Fibroblast of lung (primary cell): ENCODE results near the gene RAET1E. TPM values are rescaled to one million over a fixed set of nuclear protein-coding genes. Genes with fewer than 3 reads are reported as not detected.
"Not testable (repeated sequence)": the region's sequence is repeated elsewhere in the genome, so short reads cannot be mapped to it uniquely, and the experiment has no call there.

ENCODE experiments used
- DNase-seq, 2 donors: peaks; one replicate each; pipeline versions ENCODE4 v3.0.0 to v3.0.0-alpha.2; 2010; ENCODE audit warnings: low read depth in 2 of 2
- H2AFZ ChIP-seq: 2 replicates; pipeline ENCODE4 v1.5.1; 2012; ENCODE audit warnings: low read length, control low read depth, inconsistent platforms
- H3K27ac ChIP-seq: 2 replicates; pipeline ENCODE4 v1.5.1; 2011; ENCODE audit warnings: low read length, control low read depth; ENCODE audit not compliant: insufficient read depth
- H3K27me3 ChIP-seq: 2 replicates; pipeline ENCODE4 v1.5.1; 2011; ENCODE audit warnings: mild to moderate bottlenecking, low read length; ENCODE audit not compliant: control insufficient read depth, insufficient read depth
- H3K36me3 ChIP-seq: 2 replicates; pipeline ENCODE4 v1.5.1; 2011; ENCODE audit warnings: low read length; ENCODE audit not compliant: control insufficient read depth, insufficient read depth
- H3K4me1 ChIP-seq: 2 replicates; pipeline ENCODE4 v1.5.1; 2011; ENCODE audit warnings: low read length; ENCODE audit not compliant: control insufficient read depth, insufficient read depth; ENCODE audit errors: extremely low read depth
- H3K4me2 ChIP-seq: 2 replicates; pipeline ENCODE4 v1.5.1; 2011; ENCODE audit warnings: low read length, control low read depth; ENCODE audit not compliant: insufficient read depth; ENCODE audit errors: extremely low read depth
- H3K4me3 ChIP-seq, 4 experiments: fragments of 200-600 bp in 1 of 4; sonication (generic) in 1 of 4; replicated peaks in 1 of 4; 2 replicates each; pipeline ENCODE4 v1.5.1; 2011 to 2016; ENCODE audit warnings: low read length in 4 of 4, low read depth in 3 of 4, mild to moderate bottlenecking in 3 of 4, control low read depth in 2 of 4, inconsistent platforms in 1 of 4, mixed read lengths in 1 of 4; ENCODE audit not compliant: insufficient read depth in 1 of 4; ENCODE audit errors: control extremely low read depth in 1 of 4
- H3K79me2 ChIP-seq: 2 replicates; pipeline ENCODE4 v1.5.1; 2012; ENCODE audit warnings: mild to moderate bottlenecking, low read length, inconsistent platforms; ENCODE audit not compliant: control insufficient read depth, insufficient read depth
- H3K9ac ChIP-seq: 2 replicates; pipeline ENCODE4 v1.5.1; 2011; ENCODE audit warnings: mild to moderate bottlenecking, low read length, control low read depth; ENCODE audit not compliant: insufficient read depth
- H3K9me3 ChIP-seq: 2 replicates; pipeline ENCODE4 v1.5.1; 2012; ENCODE audit warnings: low read depth, low read length; ENCODE audit not compliant: control insufficient read depth, insufficient read depth
- H4K20me1 ChIP-seq: 2 replicates; pipeline ENCODE4 v1.5.1; 2011; ENCODE audit warnings: low read length; ENCODE audit not compliant: control insufficient read depth, insufficient read depth; ENCODE audit errors: extremely low read depth
- EZH2 ChIP-seq: IDR thresholded peaks from 2 replicates; pipeline ENCODE4 v1.5.1; 2012; ENCODE audit warnings: low read length, control low read depth, mild to moderate bottlenecking; ENCODE audit errors: missing control alignments
- polyA minus RNA-seq: library from RNA; depleted of rRNA, polyadenylated mRNA; stranded (reverse); fragments of >200 nt; gene quantifications from 2 replicates; pipeline ENCODE4 v1.2.3, GENCODE V29; 2011; ENCODE audit warnings: low replicate concordance
- polyA plus RNA-seq, 2 donors: library from polyadenylated mRNA; depleted of rRNA in 1 of 2; stranded (reverse) in 1 of 2; unstranded in 1 of 2; fragments of >200 nt; gene quantifications; 2 replicates each; pipeline ENCODE4 v1.2.1, GENCODE V29; 2011 to 2012; ENCODE audit warnings: missing spikeins in 1 of 2
- total RNA-seq: library from RNA; depleted of rRNA; stranded (reverse); fragments of >200 nt; gene quantifications from 2 replicates; pipeline ENCODE4 v1.2.1, GENCODE V29; 2014
- TF ChIP-seq, protein P1 (sequence below), 2 donors: IDR thresholded peaks in 1 of 2; conservative IDR thresholded peaks in 1 of 2; 1 replicate in 1 of 2; 2 replicates in 1 of 2; pipeline ENCODE4 v1.5.1; 2011 to 2012; ENCODE audit warnings: low read length in 2 of 2, control low read depth in 1 of 2, inconsistent platforms in 1 of 2, low read depth in 1 of 2, mild to moderate bottlenecking in 1 of 2

Gene RAET1E, protein sequence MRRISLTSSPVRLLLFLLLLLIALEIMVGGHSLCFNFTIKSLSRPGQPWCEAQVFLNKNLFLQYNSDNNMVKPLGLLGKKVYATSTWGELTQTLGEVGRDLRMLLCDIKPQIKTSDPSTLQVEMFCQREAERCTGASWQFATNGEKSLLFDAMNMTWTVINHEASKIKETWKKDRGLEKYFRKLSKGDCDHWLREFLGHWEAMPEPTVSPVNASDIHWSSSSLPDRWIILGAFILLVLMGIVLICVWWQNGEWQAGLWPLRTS
- 0.51 and 1.5 TPM in 2 replicates for total RNA-seq
- 0.12 and 0.70 TPM in 2 replicates for polyA plus RNA-seq
- 0.13 and 0.89 TPM in 2 replicates for polyA plus RNA-seq (2012)
- 0.63 TPM in 1 of 2 replicates, not detected in the other for polyA minus RNA-seq

DNA sequence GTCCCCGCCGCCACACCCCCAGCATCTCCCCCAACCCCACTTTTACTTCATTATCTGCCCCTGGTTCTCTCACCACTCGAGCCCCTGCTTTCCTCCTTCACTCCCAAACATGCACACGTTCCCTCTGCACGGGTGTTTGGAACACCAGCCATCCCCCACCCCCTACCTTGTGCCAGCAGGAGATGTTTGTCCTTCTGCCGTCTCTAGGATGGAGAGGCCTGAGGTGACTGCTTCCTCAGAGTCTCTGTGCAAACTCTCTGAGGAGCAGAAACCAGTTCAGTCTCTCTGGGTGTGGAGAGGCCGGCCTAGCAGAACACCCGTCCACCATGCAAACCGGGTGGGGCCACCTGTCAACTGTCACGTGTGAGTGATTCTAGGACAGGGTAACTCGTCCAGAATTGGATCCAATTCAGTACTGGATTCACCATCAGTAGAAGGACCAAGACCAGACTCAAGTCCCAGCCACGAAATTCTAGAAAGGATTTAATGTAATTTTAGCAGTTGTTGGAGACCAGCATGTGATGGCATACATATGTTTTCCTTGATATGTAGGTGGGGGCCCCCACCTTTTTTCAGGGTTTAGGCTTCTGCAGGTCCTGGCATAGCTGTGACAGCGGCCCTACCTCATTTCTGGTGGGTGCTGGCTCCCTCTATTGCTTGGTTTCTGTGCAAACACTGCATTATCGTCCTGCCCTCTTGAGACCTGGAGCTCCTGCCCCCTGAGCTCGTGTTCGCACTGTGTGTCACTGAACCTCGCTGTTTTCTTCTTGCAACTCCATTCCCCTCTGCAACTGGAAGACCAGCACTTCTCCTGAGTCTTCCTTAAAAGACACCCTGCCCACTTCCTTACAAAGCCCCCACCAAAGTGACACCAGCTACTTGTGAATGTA is at the start of gene RAET1E:
Gene RAET1E, minus strand, starts transcription at position 259 of the 890 bp plus-strand sequence. CDS start 7,212 bp downstream, outside the sequence.
- Histone ChIP-seq H3K9me3 (no peaks in the 10 kb centered on the region), H3K27me3 (no peaks in the 10 kb centered on the region), H3K36me3 (no peaks in the 10 kb centered on the region), H4K20me1 (no peaks in the 10 kb centered on the region), H3K4me2 (peak within 1 kb of the TSS; percentile 84), H3K4me3 (peak within 1 kb of the TSS; percentile 36 to 50 (median 44)), H3K79me2 (no peaks in the 10 kb centered on the region), H3K27ac (peak within 1 kb of the TSS; percentile 62), H3K4me1 (peaks cover 29% of the 10 kb centered on the region), H3K9ac (no peak within 1 kb of the TSS), H2AFZ (peak within 1 kb of the TSS; percentile 65)
- no peak for DNase-seq
- TF ChIP-seq, protein P1, sequence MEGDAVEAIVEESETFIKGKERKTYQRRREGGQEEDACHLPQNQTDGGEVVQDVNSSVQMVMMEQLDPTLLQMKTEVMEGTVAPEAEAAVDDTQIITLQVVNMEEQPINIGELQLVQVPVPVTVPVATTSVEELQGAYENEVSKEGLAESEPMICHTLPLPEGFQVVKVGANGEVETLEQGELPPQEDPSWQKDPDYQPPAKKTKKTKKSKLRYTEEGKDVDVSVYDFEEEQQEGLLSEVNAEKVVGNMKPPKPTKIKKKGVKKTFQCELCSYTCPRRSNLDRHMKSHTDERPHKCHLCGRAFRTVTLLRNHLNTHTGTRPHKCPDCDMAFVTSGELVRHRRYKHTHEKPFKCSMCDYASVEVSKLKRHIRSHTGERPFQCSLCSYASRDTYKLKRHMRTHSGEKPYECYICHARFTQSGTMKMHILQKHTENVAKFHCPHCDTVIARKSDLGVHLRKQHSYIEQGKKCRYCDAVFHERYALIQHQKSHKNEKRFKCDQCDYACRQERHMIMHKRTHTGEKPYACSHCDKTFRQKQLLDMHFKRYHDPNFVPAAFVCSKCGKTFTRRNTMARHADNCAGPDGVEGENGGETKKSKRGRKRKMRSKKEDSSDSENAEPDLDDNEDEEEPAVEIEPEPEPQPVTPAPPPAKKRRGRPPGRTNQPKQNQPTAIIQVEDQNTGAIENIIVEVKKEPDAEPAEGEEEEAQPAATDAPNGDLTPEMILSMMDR (conservative IDR thresholded peaks at IDR 0.05 in 1 of 2, IDR thresholded peaks at IDR 0.05 in 1 of 2; ENCODE audit: low read depth in 1 of 2, low read length in 2 of 2): no peak
- TF ChIP-seq EZH2: no peak

DNA sequence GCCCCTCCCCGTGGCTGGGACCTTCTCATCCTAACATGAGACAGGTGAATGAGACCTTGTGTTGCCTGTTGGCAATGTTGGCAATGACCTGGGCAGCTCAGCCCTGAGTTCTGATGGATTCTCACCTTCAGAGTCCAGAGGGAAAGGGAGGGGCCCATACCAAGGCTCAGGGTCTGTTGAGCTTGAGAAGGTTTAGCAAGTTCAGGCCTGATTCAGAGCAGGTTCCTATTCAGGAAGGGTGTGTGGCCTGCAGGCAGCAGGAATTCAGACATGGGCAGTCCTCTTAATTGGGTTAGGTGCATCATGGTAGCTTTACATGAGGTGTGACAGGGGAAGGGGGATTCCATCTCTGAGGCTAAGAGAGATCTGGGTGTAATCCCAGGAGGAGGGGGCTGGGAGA is 49.6 kb upstream of the RAET1E start:
- not testable (repeated sequence) for H3K4me1 ChIP-seq, H2AFZ ChIP-seq, H3K4me3 ChIP-seq, H3K36me3 ChIP-seq, H3K79me2 ChIP-seq, H3K9ac ChIP-seq, H3K4me2 ChIP-seq, DNase-seq, H3K27ac ChIP-seq, H4K20me1 ChIP-seq, H3K9me3 ChIP-seq
- H3K27me3 ChIP-seq: peaks cover 11% of the 10 kb centered on the region

DNA sequence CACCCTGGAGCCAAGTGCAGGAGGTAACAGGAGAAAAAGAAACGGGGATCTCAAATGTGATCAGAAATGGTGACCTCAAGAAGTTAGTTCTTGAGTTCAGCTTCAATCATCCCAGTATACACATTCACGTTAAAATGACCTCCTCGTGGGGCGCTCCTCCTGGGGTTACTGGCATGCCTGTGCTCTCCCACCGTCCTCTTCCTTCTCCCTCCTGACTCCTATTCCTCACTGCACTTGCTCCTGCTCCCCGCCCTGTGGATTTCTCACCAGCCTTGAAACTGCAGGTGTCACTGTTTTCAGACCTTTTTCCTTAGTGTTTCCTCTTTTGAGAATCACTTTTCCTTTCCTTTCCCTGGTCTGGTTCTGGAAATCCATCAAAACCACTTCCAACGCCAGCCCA is 48.7 kb upstream of the RAET1E start:
- DNase-seq, H2AFZ ChIP-seq, H3K4me3 ChIP-seq, H3K36me3 ChIP-seq, H3K9ac ChIP-seq, H3K27me3 ChIP-seq, H3K4me2 ChIP-seq, H3K4me1 ChIP-seq, H4K20me1 ChIP-seq, H3K27ac ChIP-seq, H3K9me3 ChIP-seq, H3K79me2 ChIP-seq: not testable (repeated sequence)

DNA sequence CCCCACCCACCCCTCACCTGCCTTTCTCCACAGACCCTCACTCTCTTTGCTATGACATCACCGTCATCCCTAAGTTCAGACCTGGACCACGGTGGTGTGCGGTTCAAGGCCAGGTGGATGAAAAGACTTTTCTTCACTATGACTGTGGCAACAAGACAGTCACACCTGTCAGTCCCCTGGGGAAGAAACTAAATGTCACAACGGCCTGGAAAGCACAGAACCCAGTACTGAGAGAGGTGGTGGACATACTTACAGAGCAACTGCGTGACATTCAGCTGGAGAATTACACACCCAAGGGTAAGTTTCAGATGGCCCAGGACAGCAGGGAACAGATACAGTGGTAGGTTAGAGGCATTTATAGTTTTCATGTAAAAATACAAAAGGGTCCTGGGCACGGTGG is 47.4 kb upstream of the RAET1E start:
- not testable (repeated sequence) for H3K4me1 ChIP-seq, H3K9me3 ChIP-seq, H3K4me3 ChIP-seq, H3K9ac ChIP-seq, H3K27ac ChIP-seq, H3K79me2 ChIP-seq, DNase-seq, H4K20me1 ChIP-seq, H3K36me3 ChIP-seq, H3K27me3 ChIP-seq, H2AFZ ChIP-seq, H3K4me2 ChIP-seq

DNA sequence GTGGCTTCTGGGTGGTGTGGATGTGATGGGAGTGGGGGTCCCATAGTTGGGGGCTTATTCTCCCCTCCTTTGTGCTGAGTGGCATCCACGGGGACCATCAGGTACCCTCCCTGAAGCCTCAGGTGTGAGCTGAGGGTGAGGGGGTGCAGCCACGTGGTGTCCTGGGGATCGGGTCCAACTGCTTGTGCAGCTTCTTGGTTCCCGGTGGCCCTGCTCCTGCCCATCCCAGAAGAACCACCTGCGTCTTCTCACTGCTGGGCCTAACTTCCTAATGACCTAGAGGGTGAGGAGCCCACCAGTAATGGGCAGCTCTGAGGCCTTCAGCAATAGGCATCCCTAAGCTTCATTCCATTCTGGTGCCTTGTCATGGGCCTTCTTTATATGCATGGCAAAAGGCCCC is 45.4 kb upstream of the RAET1E start:
- not testable (repeated sequence) for H3K4me1 ChIP-seq, H4K20me1 ChIP-seq, H3K9ac ChIP-seq, H3K79me2 ChIP-seq, H3K27ac ChIP-seq, H3K9me3 ChIP-seq, H2AFZ ChIP-seq, H3K4me3 ChIP-seq, H3K36me3 ChIP-seq, DNase-seq, H3K4me2 ChIP-seq
- peaks cover 10% of the 10 kb centered on the region for H3K27me3 ChIP-seq
